WI38 (cell line): ENCODE results near the gene RTN4RL1.

ENCODE experiments used
- H3K4me3 ChIP-seq: 2 replicates; pipeline ENCODE4 v1.5.1; 2011; ENCODE audit warnings: low read depth, mild to moderate bottlenecking, control low read depth, low read length
- CTCF ChIP-seq: IDR thresholded peaks from 2 replicates; pipeline ENCODE4 v1.5.1; 2012; ENCODE audit warnings: low read depth, mild to moderate bottlenecking, control low read depth, low read length

RTN4RL1 gene

GRCh38 chr17:1980665-1981250 is 44.4 kb downstream of the RTN4RL1 start:
- no peak for TF ChIP-seq CTCF

GRCh38 chr17:1979182-1979985 is 45.8 kb downstream of the RTN4RL1 start:
- no peak for TF ChIP-seq CTCF
- H3K4me3 ChIP-seq = no peak overlapping the region

More at GRCh38 chr17:1980665-1981250, 44.4 kb downstream of the RTN4RL1 start:
- no peak overlapping the region for H3K4me3 ChIP-seq

- TF ChIP-seq CTCF = no peak
These were observed 46.7 kb downstream of the RTN4RL1 start for GRCh38 chr17:1978396-1978949.

GRCh38 chr17:1977583-1978395 is 47.3 kb downstream of the RTN4RL1 start:
- no peak for TF ChIP-seq CTCF
- no peak overlapping the region for H3K4me3 ChIP-seq

More at GRCh38 chr17:1978396-1978949, 46.7 kb downstream of the RTN4RL1 start:
- no peak overlapping the region for H3K4me3 ChIP-seq

GRCh38 chr17:1976683-1977064 is 48.5 kb downstream of the RTN4RL1 start:
- no peak overlapping the region for H3K4me3 ChIP-seq

GRCh38 chr17:1976000-1976682 is 49.0 kb downstream of the RTN4RL1 start:
- no peak for TF ChIP-seq CTCF
- H3K4me3 ChIP-seq = no peak overlapping the region

More at GRCh38 chr17:1976683-1977064, 48.5 kb downstream of the RTN4RL1 start:
- TF ChIP-seq CTCF = no peak
